IMR-90 (cell line): ENCODE results near the gene EIF2B1.

Source experiments
- BHLHE40 ChIP-seq: fragments of 150-350 bp; IDR thresholded peaks from 2 replicates; pipeline ENCODE4 v1.6.1; 2016; ENCODE audit warnings: mild to moderate bottlenecking, low read depth, low read length
- CEBPB ChIP-seq: IDR thresholded peaks from 2 replicates; pipeline ENCODE4 v1.6.1; 2012; ENCODE audit warnings: low read depth, low read length, improper control_type of control experiment
- CHD1 ChIP-seq: IDR thresholded peaks from 2 replicates; pipeline ENCODE4 v1.6.1; 2012; ENCODE audit warnings: low read depth, low read length, improper control_type of control experiment
- POLR2A ChIP-seq: IDR thresholded peaks from 2 replicates; pipeline ENCODE4 v1.6.1; 2012; ENCODE audit warnings: mild to moderate bottlenecking, low read depth, low read length
- RFX5 ChIP-seq: IDR thresholded peaks from 2 replicates; pipeline ENCODE4 v1.8.0; 2012; ENCODE audit warnings: low read depth, mild to moderate bottlenecking, low read length, moderate library complexity
- TF ChIP-seq, protein P1 (sequence below): conservative IDR thresholded peaks from 2 replicates; pipeline ENCODE4 v1.5.1; 2012; ENCODE audit warnings: mild to moderate bottlenecking, low read depth, low read length, improper control_type of control experiment
- TF ChIP-seq, protein P2 (sequence below): fragments of 150-350 bp; IDR thresholded peaks from 2 replicates; pipeline ENCODE4 v1.6.1; 2017; ENCODE audit warnings: mild to moderate bottlenecking, antibody characterized with exemption, low read length, low read depth

DNA sequence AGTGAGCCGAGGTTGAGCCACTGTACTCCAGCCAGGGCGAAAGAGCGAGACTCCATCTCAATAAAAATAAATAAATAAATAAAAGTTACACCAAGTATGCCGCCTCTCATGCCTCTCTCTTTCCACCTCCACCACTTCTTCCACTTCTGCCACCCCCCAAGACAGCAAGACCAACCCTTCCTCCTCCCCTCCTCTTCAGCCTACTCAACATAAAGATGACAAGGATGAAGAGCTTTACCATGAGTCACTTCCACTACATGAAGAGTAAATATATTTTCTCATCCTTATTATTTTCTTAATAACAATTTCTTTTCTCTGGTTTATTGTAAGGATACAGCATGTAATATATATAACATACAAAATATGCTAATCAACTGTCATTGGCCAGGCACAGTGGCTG is 52.7 kb downstream of the EIF2B1 start:
- TF ChIP-seq, protein P1, sequence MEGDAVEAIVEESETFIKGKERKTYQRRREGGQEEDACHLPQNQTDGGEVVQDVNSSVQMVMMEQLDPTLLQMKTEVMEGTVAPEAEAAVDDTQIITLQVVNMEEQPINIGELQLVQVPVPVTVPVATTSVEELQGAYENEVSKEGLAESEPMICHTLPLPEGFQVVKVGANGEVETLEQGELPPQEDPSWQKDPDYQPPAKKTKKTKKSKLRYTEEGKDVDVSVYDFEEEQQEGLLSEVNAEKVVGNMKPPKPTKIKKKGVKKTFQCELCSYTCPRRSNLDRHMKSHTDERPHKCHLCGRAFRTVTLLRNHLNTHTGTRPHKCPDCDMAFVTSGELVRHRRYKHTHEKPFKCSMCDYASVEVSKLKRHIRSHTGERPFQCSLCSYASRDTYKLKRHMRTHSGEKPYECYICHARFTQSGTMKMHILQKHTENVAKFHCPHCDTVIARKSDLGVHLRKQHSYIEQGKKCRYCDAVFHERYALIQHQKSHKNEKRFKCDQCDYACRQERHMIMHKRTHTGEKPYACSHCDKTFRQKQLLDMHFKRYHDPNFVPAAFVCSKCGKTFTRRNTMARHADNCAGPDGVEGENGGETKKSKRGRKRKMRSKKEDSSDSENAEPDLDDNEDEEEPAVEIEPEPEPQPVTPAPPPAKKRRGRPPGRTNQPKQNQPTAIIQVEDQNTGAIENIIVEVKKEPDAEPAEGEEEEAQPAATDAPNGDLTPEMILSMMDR: no peak
- TF ChIP-seq POLR2A: no peak
- TF ChIP-seq, protein P2, sequence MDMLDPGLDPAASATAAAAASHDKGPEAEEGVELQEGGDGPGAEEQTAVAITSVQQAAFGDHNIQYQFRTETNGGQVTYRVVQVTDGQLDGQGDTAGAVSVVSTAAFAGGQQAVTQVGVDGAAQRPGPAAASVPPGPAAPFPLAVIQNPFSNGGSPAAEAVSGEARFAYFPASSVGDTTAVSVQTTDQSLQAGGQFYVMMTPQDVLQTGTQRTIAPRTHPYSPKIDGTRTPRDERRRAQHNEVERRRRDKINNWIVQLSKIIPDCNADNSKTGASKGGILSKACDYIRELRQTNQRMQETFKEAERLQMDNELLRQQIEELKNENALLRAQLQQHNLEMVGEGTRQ: no peak
- no peak for TF ChIP-seq RFX5
- TF ChIP-seq CHD1: no peak
- TF ChIP-seq CEBPB: no peak
- TF ChIP-seq BHLHE40: no peak
